ENCODE measurements around the gene ZBTB11.
"Not testable (repeated sequence)": the region's sequence is repeated elsewhere in the genome, so short reads cannot be mapped to it uniquely, and the experiment has no call there.

ZBTB11 gene

GRCh38 chr3:101690972-101691371 lies 14.0 kb upstream of the ZBTB11 start:
- no peak for DNase-seq (ENCODE audit: low spot score)

GRCh38 chr3:101689286-101689685 lies 12.4 kb upstream of the ZBTB11 start:
- no peak for DNase-seq (ENCODE audit: low spot score)

- no peak for DNase-seq (ENCODE audit: low spot score)
Measured at GRCh38 chr3:101687142-101687931, 10.4 kb upstream of the ZBTB11 start.

GRCh38 chr3:101685870-101686307 lies 9.0 kb upstream of the ZBTB11 start:
- DNase-seq (ENCODE audit: low spot score), result no peak

GRCh38 chr3:101685050-101685400 lies 8.1 kb upstream of the ZBTB11 start:
- no peak for DNase-seq (ENCODE audit: low spot score)

GRCh38 chr3:101680466-101680865 lies 3.5 kb upstream of the ZBTB11 start:
- no peak for DNase-seq (ENCODE audit: low spot score)

GRCh38 chr3:101678837-101679236 lies 1.9 kb upstream of the ZBTB11 start:
- not testable (repeated sequence) for DNase-seq (ENCODE audit: low spot score)

GRCh38 chr3:101677436-101678286 lies 729 bp upstream of the ZBTB11 start:
- no peak for DNase-seq (ENCODE audit: low spot score)

- peak; percentile 90 for DNase-seq (ENCODE audit: low spot score)
Measured at GRCh38 chr3:101676216-101676764, 642 bp downstream of the ZBTB11 start.

- peak; percentile 21 for DNase-seq (ENCODE audit: low spot score)
Measured at GRCh38 chr3:101675709-101676215, 1.2 kb downstream of the ZBTB11 start.

GRCh38 chr3:101674518-101674917 lies 2.4 kb downstream of the ZBTB11 start:
- DNase-seq (ENCODE audit: low spot score), result no peak

- DNase-seq (ENCODE audit: low spot score), result no peak
Measured at GRCh38 chr3:101673953-101674352, 3.0 kb downstream of the ZBTB11 start.

- no peak for DNase-seq (ENCODE audit: low spot score)
Measured at GRCh38 chr3:101671014-101671413, 5.9 kb downstream of the ZBTB11 start.

GRCh38 chr3:101667844-101668243 lies 9.1 kb downstream of the ZBTB11 start:
- no peak for DNase-seq (ENCODE audit: low spot score)

GRCh38 chr3:101667331-101667730 lies 9.6 kb downstream of the ZBTB11 start:
- DNase-seq (ENCODE audit: low spot score), result no peak

- DNase-seq (ENCODE audit: low spot score), result no peak
Measured at GRCh38 chr3:101665851-101666250, 11.1 kb downstream of the ZBTB11 start.

- DNase-seq (ENCODE audit: low spot score), result no peak
Measured at GRCh38 chr3:101665357-101665756, 11.6 kb downstream of the ZBTB11 start.

GRCh38 chr3:101660714-101661113 lies 16.2 kb downstream of the ZBTB11 start:
- no peak for DNase-seq (ENCODE audit: low spot score)

- DNase-seq (ENCODE audit: low spot score), result no peak
Measured at GRCh38 chr3:101656651-101657050, 20.3 kb downstream of the ZBTB11 start.

GRCh38 chr3:101646726-101647125 lies 30.2 kb downstream of the ZBTB11 start:
- no peak for DNase-seq (ENCODE audit: low spot score)

- DNase-seq (ENCODE audit: low spot score), result no peak
Measured at GRCh38 chr3:101643861-101644613, 32.9 kb downstream of the ZBTB11 start.
